ENCODE measurements around the gene NAGLU.

The NAGLU gene

GRCh38 chr17:42536048-42536371, at the start of gene NAGLU:
Gene NAGLU, plus strand, starts transcription at chr17:42536241. Its CDS starts 32 bp downstream, at chr17:42536273.
- DNase-seq (ENCODE audit: low read depth in 2 of 2), result peak; percentile 75 to 89

GRCh38 chr17:42488032-42488431, 48.0 kb upstream of the NAGLU start:
- no peak for DNase-seq (ENCODE audit: low read depth in 2 of 2)

GRCh38 chr17:42493319-42493718, 42.7 kb upstream of the NAGLU start:
- DNase-seq (ENCODE audit: low read depth in 2 of 2), result no peak

GRCh38 chr17:42494673-42495072, 41.4 kb upstream of the NAGLU start:
- DNase-seq (ENCODE audit: low read depth in 2 of 2), result no peak

- DNase-seq (ENCODE audit: low read depth in 2 of 2), result no peak
Observed at GRCh38 chr17:42498828-42499227, 37.2 kb upstream of the NAGLU start.

GRCh38 chr17:42502091-42502490, 34.0 kb upstream of the NAGLU start:
- DNase-seq (ENCODE audit: low read depth in 2 of 2), result no peak

- DNase-seq (ENCODE audit: low read depth in 2 of 2), result no peak
Observed at GRCh38 chr17:42502926-42503325, 33.1 kb upstream of the NAGLU start.

GRCh38 chr17:42507671-42508070, 28.4 kb upstream of the NAGLU start:
- no peak for DNase-seq (ENCODE audit: low read depth in 2 of 2)

- no peak for DNase-seq (ENCODE audit: low read depth in 2 of 2)
Observed at GRCh38 chr17:42508426-42509165, 27.4 kb upstream of the NAGLU start.

- DNase-seq (ENCODE audit: low read depth in 2 of 2), result no peak
Observed at GRCh38 chr17:42509409-42509808, 26.6 kb upstream of the NAGLU start.

GRCh38 chr17:42509841-42510240, 26.2 kb upstream of the NAGLU start:
- DNase-seq (ENCODE audit: low read depth in 2 of 2), result no peak

GRCh38 chr17:42512246-42512645, 23.8 kb upstream of the NAGLU start:
- no peak for DNase-seq (ENCODE audit: low read depth in 2 of 2)

GRCh38 chr17:42512733-42513251, 23.2 kb upstream of the NAGLU start:
- no peak for DNase-seq (ENCODE audit: low read depth in 2 of 2)

- no peak for DNase-seq (ENCODE audit: low read depth in 2 of 2)
Observed at GRCh38 chr17:42513686-42514085, 22.4 kb upstream of the NAGLU start.

- DNase-seq (ENCODE audit: low read depth in 2 of 2), result no peak
Observed at GRCh38 chr17:42514279-42514678, 21.8 kb upstream of the NAGLU start.

GRCh38 chr17:42514867-42515266, 21.2 kb upstream of the NAGLU start:
- no peak for DNase-seq (ENCODE audit: low read depth in 2 of 2)

GRCh38 chr17:42517516-42517915, 18.5 kb upstream of the NAGLU start:
- DNase-seq (ENCODE audit: low read depth in 2 of 2), result peak; percentile 75 to 82

GRCh38 chr17:42518046-42518754, 17.8 kb upstream of the NAGLU start:
- no peak for DNase-seq (ENCODE audit: low read depth in 2 of 2)

- DNase-seq (ENCODE audit: low read depth in 2 of 2), result no peak
Observed at GRCh38 chr17:42518755-42519545, 17.1 kb upstream of the NAGLU start.

- no peak for DNase-seq (ENCODE audit: low read depth in 2 of 2)
Observed at GRCh38 chr17:42519546-42520491, 16.2 kb upstream of the NAGLU start.

GRCh38 chr17:42520540-42520951, 15.5 kb upstream of the NAGLU start:
- no peak for DNase-seq (ENCODE audit: low read depth in 2 of 2)

All from activated CD4-positive, alpha-beta T cell treated with anti-CD3 and anti-CD28 coated beads for 24 hours (primary cell).